Activated T-cell treated with anti-CD3 and anti-CD28 coated beads, Interleukin-2, amount 50 U/mL, for 4 hours (primary cell): Measurements from ENCODE around the gene BTBD19. TPM values are rescaled to one million over a fixed set of nuclear protein-coding genes. Genes with fewer than 3 reads are reported as not detected.

ENCODE experiments used
- total RNA-seq, 3 donors: library from RNA; stranded (reverse); gene quantifications; one replicate each; pipeline ENCODE4 v1.2.1, GENCODE V29; 2021

The BTBD19 gene
- total RNA-seq, 3 donors from 2014 or later, result 8.2 to 14.0 (median 8.3) TPM

Other genes with a start within 250 kb of the BTBD19 start
- 1 to 10 TPM; 1.8 to 3.6 (median 2.2) TPM for gene TMEM53, start 134.0 kb upstream of the BTBD19 start, total RNA-seq
- 10 to 100 TPM; 29.4 to 57.2 (median 49.5) TPM for gene ARMH1, start 133.8 kb upstream of the BTBD19 start, total RNA-seq
- gene RNU5D-1, start 77.4 kb upstream of the BTBD19 start, total RNA-seq, result not detected
- 1 to 10 TPM; 5.0 to 8.1 (median 8.1) TPM for gene KIF2C, start 68.7 kb upstream of the BTBD19 start, total RNA-seq
- gene RPS8, start 33.0 kb upstream of the BTBD19 start, total RNA-seq, result 1,000 to 10,000 TPM; 2,825 to 3,013 (median 2,945) TPM
- under 1 TPM; 0.53 to 0.63 (median 0.57) TPM for gene BEST4, start 20.4 kb upstream of the BTBD19 start, total RNA-seq
- 100 to 1,000 TPM; 186 to 239 (median 203) TPM for gene PLK3, start 8.1 kb upstream of the BTBD19 start, total RNA-seq
- gene DYNLT4, start 1.2 kb upstream of the BTBD19 start, total RNA-seq, result not detected
- 1 to 10 TPM; 1.4 to 1.9 (median 1.6) TPM for gene PTCH2, start 34.7 kb downstream of the BTBD19 start, total RNA-seq
- 10 to 100 TPM; 61.8 to 67.2 (median 66.7) TPM for gene EIF2B3, start 178.1 kb downstream of the BTBD19 start, total RNA-seq
- gene HECTD3, start 202.8 kb downstream of the BTBD19 start, total RNA-seq, result 10 to 100 TPM; 27.4 to 30.4 (median 30.2) TPM
- 100 to 1,000 TPM in 1 of 3 donors, 10 to 100 TPM in 2; 95.0 to 112 (median 99.1) TPM for gene UROD, start 203.7 kb downstream of the BTBD19 start, total RNA-seq